Endothelial cell of coronary artery (primary cell): ENCODE measurements around the gene NMS. TPM values are rescaled to one million over a fixed set of nuclear protein-coding genes. Genes with fewer than 3 reads are reported as not detected.

Experiments
- total RNA-seq: library from RNA; depleted of rRNA; stranded (reverse); fragments of >200 nt; gene quantifications from 2 replicates; pipeline ENCODE4 v1.2.3, GENCODE V29; 2014

NMS gene
- total RNA-seq, result not detected in 2 replicates

DNA sequence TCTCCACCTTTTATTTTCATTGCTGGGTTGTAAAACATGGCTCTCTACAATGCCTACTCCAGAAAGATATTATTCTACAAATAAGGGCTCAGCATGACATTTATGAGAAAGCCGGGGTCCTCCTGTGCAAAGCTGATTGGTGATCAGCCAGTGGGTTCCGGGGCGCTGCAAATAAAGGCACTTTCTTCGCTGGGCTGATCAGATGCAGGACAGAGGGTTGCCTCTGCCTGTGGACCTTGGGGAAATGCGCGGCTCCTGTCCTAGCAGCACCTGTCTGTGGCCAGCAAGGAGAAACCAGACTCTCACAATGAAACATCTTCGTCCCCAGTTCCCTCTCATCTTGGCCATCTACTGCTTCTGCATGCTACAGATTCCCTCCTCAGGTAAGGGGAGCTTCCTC is at the start of gene NMS:
Gene NMS (plus strand): TSS at position 301 of the 400 bp plus-strand sequence. CDS start 7 bp downstream, at position 308.

Other genes with a start within 250 kb of the NMS start
- under 0.01 TPM in 2 replicates for gene LONRF2, start 148.0 kb upstream of the NMS start, total RNA-seq
- gene CHST10, start 52.8 kb upstream of the NMS start, total RNA-seq, result 11.5 and 13.0 TPM in 2 replicates
- gene PDCL3, start 92.5 kb downstream of the NMS start, total RNA-seq, result 19.0 and 23.6 TPM in 2 replicates